ENCODE data around the gene GNG8.

DNA sequence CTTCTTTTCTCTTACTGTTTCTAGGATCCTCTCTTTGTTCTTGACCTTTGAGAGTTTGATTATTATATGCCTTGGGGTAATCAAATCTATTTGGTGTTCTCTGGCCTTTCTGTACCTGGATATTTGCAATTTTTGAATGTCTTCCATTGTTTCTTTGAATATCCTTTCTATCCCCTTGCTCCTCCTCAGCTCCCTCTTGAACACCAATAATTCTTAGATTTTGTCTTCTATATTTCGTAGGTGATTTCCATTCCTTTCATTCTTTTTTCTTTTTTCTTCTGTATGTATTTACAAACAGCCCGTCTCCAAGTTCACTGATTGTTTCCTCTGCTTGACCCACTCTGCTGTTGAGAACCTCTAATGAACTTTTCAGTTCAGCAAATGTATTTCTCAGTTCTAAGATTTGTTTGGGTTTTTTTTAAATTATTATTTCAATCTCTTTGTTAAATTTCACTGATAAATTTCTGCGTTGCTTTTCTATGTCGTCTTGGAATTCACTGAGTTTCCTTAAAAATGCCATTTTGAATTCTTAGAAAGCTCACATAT is 37.6 kb downstream of the GNG8 start:
- no peak for TF ChIP-seq GATA3 (IDR thresholded peaks at IDR 0.05; ENCODE audit: low read depth, low read length)
- TF ChIP-seq GATA2 (IDR thresholded peaks at IDR 0.05; ENCODE audit: low read depth, low read length), result no peak

All from SH-SY5Y (cell line).